HEK293T (cell line): ENCODE measurements around the gene C1QTNF6.
A peak's percentile ranks its signal among the peaks of the same experiment; 100 is the strongest.

Source experiments
- CTCF ChIA-PET: fragments of 350-600 bp; formaldehyde crosslinking; extraction: SDS; loops from one replicate; lab custom pipeline; 2021; ENCODE audit warnings: antibody characterized with exemption, inconsistent platforms; lab: Yijun Ruan, JAX
- POLR2A ChIA-PET: fragments of 350-600 bp; formaldehyde crosslinking; extraction: SDS; loops from one replicate; lab custom pipeline; 2020; ENCODE audit warnings: antibody characterized with exemption, inconsistent platforms; lab: Yijun Ruan, JAX
- DNase-seq: peaks from one replicate; pipeline ENCODE4 v3.0.0; 2012; ENCODE audit warnings: mixed read lengths; ENCODE audit errors: extremely low spot score
- ARNT ChIP-seq: fragments of 450-650 bp; IDR thresholded peaks from 2 replicates; pipeline ENCODE4 v1.6.1; 2017; ENCODE audit warnings: mild to moderate bottlenecking
- BHLHE40 ChIP-seq: fragments of 450-650 bp; IDR thresholded peaks from 2 replicates; pipeline ENCODE4 v1.6.1; 2016; ENCODE audit warnings: mild to moderate bottlenecking, moderate library complexity, borderline replicate concordance
- CTBP1 ChIP-seq: fragments of 450-650 bp; IDR thresholded peaks from 2 replicates; pipeline ENCODE4 v1.6.1; 2016; ENCODE audit warnings: borderline replicate concordance
- ELF4 ChIP-seq: fragments of 450-650 bp; IDR thresholded peaks from 2 replicates; pipeline ENCODE4 v1.6.1; 2017; ENCODE audit warnings: antibody characterized with exemption
- FOXA1 ChIP-seq: fragments of 450-650 bp; IDR thresholded peaks from 2 replicates; pipeline ENCODE4 v1.6.1; 2016; ENCODE audit warnings: mild to moderate bottlenecking
- FOXK2 ChIP-seq: fragments of 450-650 bp; IDR thresholded peaks from 2 replicates; pipeline ENCODE4 v1.6.1; 2016; ENCODE audit warnings: mild to moderate bottlenecking
- FOXM1 ChIP-seq: fragments of 450-650 bp; IDR thresholded peaks from 2 replicates; pipeline ENCODE4 v1.6.1; 2017; ENCODE audit warnings: mild to moderate bottlenecking, borderline replicate concordance
- HDGF ChIP-seq: fragments of 450-650 bp; IDR thresholded peaks from 2 replicates; pipeline ENCODE4 v1.6.1; 2017; ENCODE audit warnings: antibody characterized with exemption, borderline replicate concordance
- L3MBTL2 ChIP-seq: fragments of 450-650 bp; conservative IDR thresholded peaks from 2 replicates; pipeline ENCODE4 v1.6.1; 2016; ENCODE audit warnings: mild to moderate bottlenecking
- LEF1 ChIP-seq: fragments of 450-650 bp; IDR thresholded peaks from 2 replicates; pipeline ENCODE4 v1.6.1; 2017; ENCODE audit warnings: mild to moderate bottlenecking, borderline replicate concordance
- NFRKB ChIP-seq: fragments of 450-650 bp; IDR thresholded peaks from 2 replicates; pipeline ENCODE4 v1.6.1; 2016; ENCODE audit warnings: mild to moderate bottlenecking, moderate library complexity
- PKNOX1 ChIP-seq: fragments of 450-650 bp; IDR thresholded peaks from 2 replicates; pipeline ENCODE4 v1.6.1; 2016
- SP1 ChIP-seq: fragments of 450-650 bp; IDR thresholded peaks from 2 replicates; pipeline ENCODE4 v1.6.1; 2017
- SUZ12 ChIP-seq: fragments of 450-650 bp; IDR thresholded peaks from 2 replicates; pipeline ENCODE4 v1.6.1; 2016; ENCODE audit warnings: mild to moderate bottlenecking
- TARDBP ChIP-seq: fragments of 450-650 bp; IDR thresholded peaks from 2 replicates; pipeline ENCODE4 v1.6.1; 2016
- ZNF384 ChIP-seq: fragments of 450-650 bp; IDR thresholded peaks from 2 replicates; pipeline ENCODE4 v1.6.1; 2016

Gene C1QTNF6

GRCh38 chr22:37163575-37164504, 24.2 kb downstream of the C1QTNF6 start:
- no peak for DNase-seq
- ChIA-PET CTCF (no interaction called here), POLR2A (no interaction called here)
- no peak for TF ChIP-seq NFRKB
- no peak for TF ChIP-seq ZNF384
- TF ChIP-seq PKNOX1: no peak
- TF ChIP-seq ARNT: no peak
- TF ChIP-seq FOXK2: no peak
- no peak for TF ChIP-seq HDGF
- no peak for TF ChIP-seq CTBP1
- TF ChIP-seq L3MBTL2: no peak
- no peak for TF ChIP-seq FOXA1
- no peak for TF ChIP-seq SUZ12
- no peak for TF ChIP-seq ELF4
- TF ChIP-seq LEF1: no peak
- TF ChIP-seq FOXM1: no peak

GRCh38 chr22:37163096-37163489, 25.0 kb downstream of the C1QTNF6 start:
- no peak for TF ChIP-seq FOXK2
- no peak for TF ChIP-seq LEF1
- no peak for TF ChIP-seq ELF4
- TF ChIP-seq PKNOX1: no peak
- no peak for TF ChIP-seq SUZ12
- TF ChIP-seq HDGF: no peak
- TF ChIP-seq ARNT: no peak
- TF ChIP-seq CTBP1: no peak
- TF ChIP-seq L3MBTL2: no peak
- ChIA-PET CTCF (no interaction called here), POLR2A (no interaction called here)
- DNase-seq: no peak

- TF ChIP-seq FOXK2 (no peak), SUZ12 (no peak)
- CTCF ChIA-PET: no interaction called here
- POLR2A ChIA-PET: no interaction called here
- DNase-seq: no peak
Measured at GRCh38 chr22:37162221-37163095, 25.6 kb downstream of the C1QTNF6 start.

GRCh38 chr22:37161443-37161842, 26.6 kb downstream of the C1QTNF6 start:
- ChIA-PET CTCF (no interaction called here), POLR2A (interaction anchor here (1.4 kb wide), 1 partner anchor 36 kb away, joined by 4 read pairs; no protein-coding TSS in a partner anchor)
- 0 out of 2 replicates have a peak, but pooled peaks have one; percentile 29 for TF ChIP-seq L3MBTL2
- no peak for TF ChIP-seq TARDBP
- DNase-seq: peak; percentile 48

GRCh38 chr22:37160027-37160426, 28.0 kb downstream of the C1QTNF6 start:
- TF ChIP-seq SP1 (no peak), ELF4 (no peak), CTBP1 (no peak), L3MBTL2 (no peak), FOXK2 (no peak), LEF1 (no peak), NFRKB (no peak), FOXA1 (no peak), HDGF (no peak), BHLHE40 (no peak), TARDBP (no peak), SUZ12 (no peak), ARNT (no peak), PKNOX1 (no peak), FOXM1 (no peak)
- ChIA-PET CTCF (interaction anchor here (1.0 kb wide), 1 partner anchor 39 kb away, joined by 3 read pairs; no protein-coding TSS in a partner anchor), POLR2A (interaction anchor here (0.7 to 1.4 kb wide), 2 partner anchors 38 to 40 kb away, joined by 3 to 4 read pairs; no protein-coding TSS in a partner anchor)
- no peak for DNase-seq

- TF ChIP-seq ELF4 (no peak), SUZ12 (no peak), SP1 (no peak), PKNOX1 (no peak), ARNT (no peak), FOXA1 (no peak), L3MBTL2 (no peak), ZNF384 (no peak), FOXM1 (no peak), FOXK2 (no peak), NFRKB (no peak), CTBP1 (no peak), LEF1 (no peak), HDGF (no peak), BHLHE40 (no peak), TARDBP (no peak)
Measured at GRCh38 chr22:37158963-37159290, 29.1 kb downstream of the C1QTNF6 start.

More at GRCh38 chr22:37158963-37159290, 29.1 kb downstream of the C1QTNF6 start:
- DNase-seq: no peak
- CTCF ChIA-PET: no interaction called here
- POLR2A ChIA-PET: no interaction called here
